Activated T-cell treated with anti-CD3 and anti-CD28 coated beads, Interleukin-2, amount 50 U/mL, for 72 hours (primary cell): ENCODE measurements around the gene GALNT1. TPM values are rescaled to one million over a fixed set of nuclear protein-coding genes. Genes with fewer than 3 reads are reported as not detected.
A peak's percentile ranks its signal among the peaks of the same experiment; 100 is the strongest.

Source experiments
- ATAC-seq, 2 donors: fragments of 150-1000 bp; cut with Tn5 transposase; replicated peaks in 1 of 2; 2 replicates each; pipeline ENCODE4 v1.10.0; 2021; ENCODE audit warnings: moderate library complexity in 2 of 2, mild to moderate bottlenecking in 1 of 2
- DNase-seq, 2 donors: peaks; one replicate each; pipeline ENCODE4 v3.0.0; 2021 to 2022; ENCODE audit warnings: mixed read lengths in 1 of 2
- H3K27ac Mint-ChIP-seq: one replicate; pipeline ENCODE4 v1.8.0; 2022; ENCODE audit warnings: mild to moderate bottlenecking, moderate library complexity, mixed read lengths
- H3K27me3 Mint-ChIP-seq: one replicate; pipeline ENCODE4 v1.8.0; 2022; ENCODE audit warnings: low read depth, mixed read lengths
- H3K36me3 Mint-ChIP-seq, 2 donors: one replicate each; pipeline ENCODE4 v1.8.0; 2022; ENCODE audit warnings: mixed read lengths in 2 of 2, mild to moderate bottlenecking in 1 of 2; ENCODE audit not compliant: insufficient read depth in 2 of 2
- H3K4me1 Mint-ChIP-seq: one replicate; pipeline ENCODE4 v1.8.0; 2022; ENCODE audit warnings: low read depth, mixed read lengths
- H3K4me3 Mint-ChIP-seq, 2 donors: one replicate each; pipeline ENCODE4 v1.8.0; 2022; ENCODE audit warnings: mild to moderate bottlenecking in 2 of 2, mixed read lengths in 2 of 2, moderate library complexity in 2 of 2
- H3K9me3 Mint-ChIP-seq, 2 donors: one replicate each; pipeline ENCODE4 v1.8.0; 2022; ENCODE audit warnings: mixed read lengths in 2 of 2
- total RNA-seq, 2 donors: library from RNA; stranded (reverse); gene quantifications; one replicate each; pipeline ENCODE4 v1.2.3, GENCODE V29; 2022

GALNT1 gene
- total RNA-seq, 2 donors from 2014 or later, result 43.6 to 45.6 TPM

DNA sequence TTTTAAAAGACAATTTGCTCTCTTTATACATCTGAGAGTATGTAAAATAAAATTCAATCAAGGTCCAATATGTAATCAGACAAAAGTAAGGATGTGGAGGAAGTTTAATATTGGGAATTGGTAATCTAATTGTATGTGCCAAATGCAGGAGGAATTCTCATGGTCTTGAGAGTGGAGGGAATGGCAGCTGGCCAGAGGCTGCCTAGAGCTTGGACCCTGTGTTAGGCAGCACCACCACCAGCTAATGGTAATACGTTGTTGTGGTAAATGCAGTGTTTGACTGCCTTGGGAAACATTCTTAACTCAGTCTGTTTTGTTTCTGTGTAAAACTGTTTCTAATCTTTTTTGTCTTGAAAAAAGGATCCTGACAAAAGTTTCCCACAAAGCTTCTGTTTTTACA is 30.0 kb downstream of the GALNT1 start:
- H3K9me3 Mint-ChIP-seq, result no peaks in the 10 kb centered on the region
- no peak overlapping the region for H3K4me3 Mint-ChIP-seq
- no peak for ATAC-seq
- peaks cover 22% of the 10 kb centered on the region for H3K4me1 Mint-ChIP-seq
- DNase-seq, result no peak
- H3K36me3 Mint-ChIP-seq, result no peaks in the 10 kb centered on the region
- no peaks in the 10 kb centered on the region for H3K27me3 Mint-ChIP-seq
- no peak overlapping the region for H3K27ac Mint-ChIP-seq

GRCh38 chr18:35616074-35616473 is 34.5 kb downstream of the GALNT1 start:
- Mint-ChIP-seq H3K36me3 (no peaks in the 10 kb centered on the region), H3K9me3 (no peaks in the 10 kb centered on the region), H3K27ac (no peak overlapping the region), H3K4me3 (no peak overlapping the region), H3K27me3 (no peaks in the 10 kb centered on the region), H3K4me1 (peaks cover 7% of the 10 kb centered on the region)
- DNase-seq (no peak), ATAC-seq (peak in 1 of 2 donors; percentile 1)

GRCh38 chr18:35616664-35617423 is 35.3 kb downstream of the GALNT1 start:
- H3K27me3 Mint-ChIP-seq, result no peaks in the 10 kb centered on the region
- H3K9me3 Mint-ChIP-seq, result no peaks in the 10 kb centered on the region
- H3K4me3 Mint-ChIP-seq, result no peak overlapping the region
- DNase-seq, result peak; percentile 72 to 79
- H3K36me3 Mint-ChIP-seq, result no peaks in the 10 kb centered on the region
- no peak overlapping the region for H3K27ac Mint-ChIP-seq
- peaks cover 7% of the 10 kb centered on the region for H3K4me1 Mint-ChIP-seq
- peak; percentile 96 to 98 for ATAC-seq

- ATAC-seq, result no peak
- H3K27me3 Mint-ChIP-seq, result no peaks in the 10 kb centered on the region
- H3K4me3 Mint-ChIP-seq, result no peak overlapping the region
- DNase-seq, result no peak
- H3K36me3 Mint-ChIP-seq, result no peaks in the 10 kb centered on the region
- peaks cover 13% of the 10 kb centered on the region for H3K4me1 Mint-ChIP-seq
- no peak overlapping the region for H3K27ac Mint-ChIP-seq
- no peaks in the 10 kb centered on the region for H3K9me3 Mint-ChIP-seq
Observed at GRCh38 chr18:35617865-35618264, 36.3 kb downstream of the GALNT1 start.

GRCh38 chr18:35618289-35618688 is 36.7 kb downstream of the GALNT1 start:
- Mint-ChIP-seq H3K4me3 (no peak overlapping the region), H3K27me3 (no peaks in the 10 kb centered on the region), H3K36me3 (no peaks in the 10 kb centered on the region), H3K4me1 (peaks cover 17% of the 10 kb centered on the region), H3K9me3 (no peaks in the 10 kb centered on the region), H3K27ac (no peak overlapping the region)
- no peak for DNase-seq
- no peak for ATAC-seq

- Mint-ChIP-seq H3K27me3 (no peaks in the 10 kb centered on the region), H3K27ac (no peak overlapping the region), H3K4me3 (no peak overlapping the region), H3K4me1 (peaks cover 21% of the 10 kb centered on the region), H3K36me3 (no peaks in the 10 kb centered on the region), H3K9me3 (no peaks in the 10 kb centered on the region)
- no peak for ATAC-seq
- DNase-seq, result no peak
Observed at GRCh38 chr18:35618696-35619095, 37.2 kb downstream of the GALNT1 start.

DNA sequence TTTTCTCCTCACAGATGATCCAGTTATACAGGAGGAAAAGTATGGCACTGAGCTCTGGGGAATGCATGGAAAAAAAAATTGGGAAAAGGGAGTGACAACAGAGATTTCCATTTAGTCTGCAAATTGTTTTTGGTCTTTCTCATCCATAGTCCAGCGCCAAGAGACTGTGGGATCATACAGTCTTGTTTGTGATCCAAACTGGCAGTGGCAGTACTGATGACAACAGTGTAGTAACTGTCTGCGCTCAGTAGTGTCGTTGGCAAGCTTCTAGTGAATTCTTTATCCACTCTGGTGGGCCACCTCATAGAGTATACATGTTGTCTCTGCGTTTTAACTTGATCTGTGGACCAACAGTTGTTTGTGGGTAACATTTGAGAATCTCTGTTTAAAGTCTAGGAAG is 37.9 kb downstream of the GALNT1 start:
- DNase-seq, result no peak
- peak overlapping the region in 1 of 2 donors; percentile 8 for H3K4me3 Mint-ChIP-seq
- peaks cover 29% of the 10 kb centered on the region for H3K4me1 Mint-ChIP-seq
- peaks cover 0 to 1% of the 10 kb centered on the region in 2 donors for H3K9me3 Mint-ChIP-seq
- no peak overlapping the region for H3K27ac Mint-ChIP-seq
- no peaks in the 10 kb centered on the region for H3K27me3 Mint-ChIP-seq
- no peaks in the 10 kb centered on the region for H3K36me3 Mint-ChIP-seq
- ATAC-seq, result no peak

GRCh38 chr18:35619941-35620340 is 38.4 kb downstream of the GALNT1 start:
- Mint-ChIP-seq H3K27me3 (no peaks in the 10 kb centered on the region), H3K4me1 (peaks cover 31% of the 10 kb centered on the region), H3K9me3 (peaks cover 0 to 1% of the 10 kb centered on the region in 2 donors), H3K4me3 (peak overlapping the region in 1 of 2 donors; percentile 3), H3K27ac (no peak overlapping the region), H3K36me3 (no peaks in the 10 kb centered on the region)
- ATAC-seq (no peak), DNase-seq (no peak)

- H3K4me3 Mint-ChIP-seq, result no peak overlapping the region
- H3K27ac Mint-ChIP-seq, result no peak overlapping the region
- H3K4me1 Mint-ChIP-seq, result peaks cover 25% of the 10 kb centered on the region
- no peaks in the 10 kb centered on the region for H3K36me3 Mint-ChIP-seq
- no peak for ATAC-seq
- no peaks in the 10 kb centered on the region for H3K27me3 Mint-ChIP-seq
- H3K9me3 Mint-ChIP-seq, result peaks cover 1 to 2% of the 10 kb centered on the region in 2 donors
- no peak for DNase-seq
Observed at GRCh38 chr18:35620765-35621164, 39.2 kb downstream of the GALNT1 start.

GRCh38 chr18:35623255-35623654 is 41.7 kb downstream of the GALNT1 start:
- H3K4me3 Mint-ChIP-seq, result peak overlapping the region; percentile 54 to 78

GRCh38 chr18:35624146-35624545 is 42.6 kb downstream of the GALNT1 start:
- H3K27ac Mint-ChIP-seq, result peak overlapping the region; percentile 81
- ATAC-seq (peak; percentile 85), DNase-seq (no peak)
- H3K4me3 Mint-ChIP-seq, result peak overlapping the region; percentile 47 to 78
- peaks cover 24% of the 10 kb centered on the region for H3K4me1 Mint-ChIP-seq
- peaks cover 1 to 12% of the 10 kb centered on the region in 2 donors for H3K36me3 Mint-ChIP-seq
- H3K9me3 Mint-ChIP-seq, result peaks cover 3 to 4% of the 10 kb centered on the region in 2 donors
- no peaks in the 10 kb centered on the region for H3K27me3 Mint-ChIP-seq

More at GRCh38 chr18:35623255-35623654, 41.7 kb downstream of the GALNT1 start:
- Mint-ChIP-seq H3K27me3 (no peaks in the 10 kb centered on the region), H3K4me1 (peaks cover 24% of the 10 kb centered on the region), H3K36me3 (peaks cover 1 to 4% of the 10 kb centered on the region in 2 donors), H3K27ac (peak overlapping the region; percentile 81), H3K9me3 (peaks cover 2 to 3% of the 10 kb centered on the region in 2 donors)
- DNase-seq (no peak), ATAC-seq (no peak)

DNA sequence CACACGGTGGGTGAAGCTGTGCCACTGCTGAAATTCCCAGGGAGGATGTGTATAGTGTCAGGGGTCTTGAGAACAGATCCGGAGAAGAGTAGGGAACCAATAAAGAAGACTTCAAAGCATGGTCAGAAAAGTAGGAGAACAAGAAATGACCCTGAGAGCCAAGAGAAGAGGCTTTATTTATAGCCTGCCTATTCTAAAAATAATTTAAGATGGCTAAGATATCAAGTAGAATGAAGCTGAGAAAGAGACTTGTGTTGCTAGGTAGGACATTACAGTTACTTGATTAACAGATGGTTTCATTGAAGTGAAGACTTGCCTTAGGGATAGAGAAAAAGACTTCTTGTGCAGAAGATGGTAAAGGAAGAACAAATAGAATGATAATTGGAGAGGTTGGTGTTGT is 43.7 kb downstream of the GALNT1 start:
- peaks cover 3 to 14% of the 10 kb centered on the region in 2 donors for H3K36me3 Mint-ChIP-seq
- DNase-seq (no peak), ATAC-seq (no peak)
- peaks cover 3 to 8% of the 10 kb centered on the region in 2 donors for H3K9me3 Mint-ChIP-seq
- peaks cover 24% of the 10 kb centered on the region for H3K4me1 Mint-ChIP-seq
- no peaks in the 10 kb centered on the region for H3K27me3 Mint-ChIP-seq
- no peak overlapping the region for H3K4me3 Mint-ChIP-seq
- H3K27ac Mint-ChIP-seq, result no peak overlapping the region

GRCh38 chr18:35633761-35634160 is 52.2 kb downstream of the GALNT1 start:
- ATAC-seq (no peak), DNase-seq (no peak)
- Mint-ChIP-seq H3K27me3 (no peaks in the 10 kb centered on the region), H3K27ac (no peak overlapping the region), H3K36me3 (peaks cover 9 to 10% of the 10 kb centered on the region in 2 donors), H3K9me3 (peaks cover 5 to 10% of the 10 kb centered on the region in 2 donors), H3K4me1 (no peaks in the 10 kb centered on the region), H3K4me3 (no peak overlapping the region)

GRCh38 chr18:35634323-35634722 is 52.8 kb downstream of the GALNT1 start:
- no peak for ATAC-seq
- no peaks in the 10 kb centered on the region for H3K27me3 Mint-ChIP-seq
- no peaks in the 10 kb centered on the region for H3K4me1 Mint-ChIP-seq
- DNase-seq, result no peak
- H3K9me3 Mint-ChIP-seq, result peaks cover 5 to 10% of the 10 kb centered on the region in 2 donors
- H3K4me3 Mint-ChIP-seq, result no peak overlapping the region
- no peak overlapping the region for H3K27ac Mint-ChIP-seq
- H3K36me3 Mint-ChIP-seq, result peaks cover 7 to 10% of the 10 kb centered on the region in 2 donors
